ENCODE data around the gene SEZ6.

Gene SEZ6

GRCh38 chr17:28969706-28970393 lies 36.0 kb downstream of the SEZ6 start:
- Histone ChIP-seq H3K9ac (ENCODE audit: low read length) (no peak overlapping the region), H3K4me2 (ENCODE audit: low read depth, low read length) (no peak overlapping the region), H3K4me1 (ENCODE audit: low read length) (peaks cover 9% of the 10 kb centered on the region), H3F3A (ENCODE audit: insufficient read depth, low read length) (no peaks in the 10 kb centered on the region; the same call in 1 of the 2 replicates), H3K36me3 (replicated peaks; ENCODE audit: insufficient read depth, low read length) (no peaks in the 10 kb centered on the region), H3K27ac (ENCODE audit: low read length) (no peak overlapping the region), H2AFZ (ENCODE audit: low read length) (no peak overlapping the region), H4K20me1 (ENCODE audit: insufficient read depth, low read length) (no peaks in the 10 kb centered on the region), H3K4me3 (ENCODE audit: low read length) (no peak overlapping the region), H3K9me3 (replicated peaks; ENCODE audit: insufficient read depth, low read length) (no peaks in the 10 kb centered on the region), H3K27me3 (replicated peaks; ENCODE audit: insufficient read depth, low read length) (no peaks in the 10 kb centered on the region), H3K9me2 (replicated peaks; ENCODE audit: insufficient read depth, low read length) (no peaks in the 10 kb centered on the region), H3K79me2 (ENCODE audit: low read length) (no peaks in the 10 kb centered on the region)
- DNase-seq = no peak
- no peak for TF ChIP-seq EZH2 (optimal IDR thresholded peaks at IDR 0.05; ENCODE audit: low read depth, low read length)
- no peak for TF ChIP-seq CTCF (IDR thresholded peaks at IDR 0.05; ENCODE audit: low read length)
- no peak for TF ChIP-seq EZH2phosphoT487 (IDR thresholded peaks at IDR 0.05; ENCODE audit: low read length)

- no peaks in the 10 kb centered on the region for H4K20me1 ChIP-seq (ENCODE audit: insufficient read depth, low read length)
- H3K27ac ChIP-seq (ENCODE audit: low read length) = no peak overlapping the region
- H3K4me3 ChIP-seq (ENCODE audit: low read length) = no peak overlapping the region
- H3K9me3 ChIP-seq (replicated peaks; ENCODE audit: insufficient read depth, low read length) = no peaks in the 10 kb centered on the region
- H3K27me3 ChIP-seq (replicated peaks; ENCODE audit: insufficient read depth, low read length) = peaks cover 7% of the 10 kb centered on the region
- no peak overlapping the region for H2AFZ ChIP-seq (ENCODE audit: low read length)
- TF ChIP-seq EZH2phosphoT487 (IDR thresholded peaks at IDR 0.05; ENCODE audit: low read length) (no peak), EZH2 (optimal IDR thresholded peaks at IDR 0.05; ENCODE audit: low read depth, low read length) (no peak), CTCF (IDR thresholded peaks at IDR 0.05; ENCODE audit: low read length) (no peak)
- peak; percentile 24 for DNase-seq
- H3K36me3 ChIP-seq (replicated peaks; ENCODE audit: insufficient read depth, low read length) = no peaks in the 10 kb centered on the region
- H3K79me2 ChIP-seq (ENCODE audit: low read length) = no peaks in the 10 kb centered on the region
- no peaks in the 10 kb centered on the region; the same call in 1 of the 2 replicates for H3F3A ChIP-seq (ENCODE audit: insufficient read depth, low read length)
- H3K4me2 ChIP-seq (ENCODE audit: low read depth, low read length) = no peak overlapping the region
- peaks cover 9% of the 10 kb centered on the region for H3K4me1 ChIP-seq (ENCODE audit: low read length)
- no peak overlapping the region for H3K9ac ChIP-seq (ENCODE audit: low read length)
- H3K9me2 ChIP-seq (replicated peaks; ENCODE audit: insufficient read depth, low read length) = no peaks in the 10 kb centered on the region
Observed at GRCh38 chr17:28968914-28969295, 36.9 kb downstream of the SEZ6 start.

GRCh38 chr17:28968231-28968913 lies 37.5 kb downstream of the SEZ6 start:
- H3K4me2 ChIP-seq (ENCODE audit: low read depth, low read length) = no peak overlapping the region
- no peaks in the 10 kb centered on the region for H4K20me1 ChIP-seq (ENCODE audit: insufficient read depth, low read length)
- H3K36me3 ChIP-seq (replicated peaks; ENCODE audit: insufficient read depth, low read length) = no peaks in the 10 kb centered on the region
- no peak overlapping the region for H3K9ac ChIP-seq (ENCODE audit: low read length)
- H3F3A ChIP-seq (ENCODE audit: insufficient read depth, low read length) = no peaks in the 10 kb centered on the region; the same call in 1 of the 2 replicates
- no peaks in the 10 kb centered on the region for H3K9me3 ChIP-seq (replicated peaks; ENCODE audit: insufficient read depth, low read length)
- no peak overlapping the region for H3K4me3 ChIP-seq (ENCODE audit: low read length)
- H3K79me2 ChIP-seq (ENCODE audit: low read length) = no peaks in the 10 kb centered on the region
- no peak for TF ChIP-seq CTCF (IDR thresholded peaks at IDR 0.05; ENCODE audit: low read length)
- no peak for TF ChIP-seq EZH2 (optimal IDR thresholded peaks at IDR 0.05; ENCODE audit: low read depth, low read length)
- no peak for TF ChIP-seq EZH2phosphoT487 (IDR thresholded peaks at IDR 0.05; ENCODE audit: low read length)
- no peak for DNase-seq
- no peak overlapping the region for H2AFZ ChIP-seq (ENCODE audit: low read length)
- no peak overlapping the region for H3K27ac ChIP-seq (ENCODE audit: low read length)
- H3K9me2 ChIP-seq (replicated peaks; ENCODE audit: insufficient read depth, low read length) = no peaks in the 10 kb centered on the region
- H3K4me1 ChIP-seq (ENCODE audit: low read length) = peaks cover 9% of the 10 kb centered on the region
- H3K27me3 ChIP-seq (replicated peaks; ENCODE audit: insufficient read depth, low read length) = peaks cover 12% of the 10 kb centered on the region

Measured in MM.1S (cell line).